Stimulated activated CD8-positive, alpha-beta memory T cell treated with anti-CD3 and anti-CD28 coated beads, Interleukin-4, amount 100 ng/mL, for 24 hours (primary cell): ENCODE measurements around the gene P4HA3.

Experiments
- DNase-seq: peaks from one replicate; pipeline ENCODE4 v3.0.0-alpha.2; 2020; ENCODE audit warnings: low read depth

P4HA3 gene

DNA sequence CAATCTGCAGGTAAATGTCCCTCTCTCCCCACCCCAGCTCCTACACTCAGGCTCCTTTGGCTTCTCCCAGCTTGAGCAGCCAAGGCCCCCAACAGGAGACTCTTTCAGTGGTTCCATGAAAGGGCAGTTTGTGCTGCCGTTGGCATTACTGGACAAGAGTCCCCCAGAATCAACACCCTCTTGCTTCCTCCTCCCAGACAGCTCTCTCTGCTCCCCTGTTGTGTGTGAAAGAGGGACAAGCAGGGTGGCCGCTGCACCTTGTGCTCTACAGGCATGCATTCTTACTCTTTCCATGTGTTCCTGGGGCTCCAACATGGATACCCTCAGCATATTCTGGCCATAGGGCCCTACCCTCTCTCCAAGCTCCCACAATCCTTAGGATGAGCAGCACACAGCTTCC, 48.7 kb downstream of the P4HA3 start:
- DNase-seq: no peak

DNA sequence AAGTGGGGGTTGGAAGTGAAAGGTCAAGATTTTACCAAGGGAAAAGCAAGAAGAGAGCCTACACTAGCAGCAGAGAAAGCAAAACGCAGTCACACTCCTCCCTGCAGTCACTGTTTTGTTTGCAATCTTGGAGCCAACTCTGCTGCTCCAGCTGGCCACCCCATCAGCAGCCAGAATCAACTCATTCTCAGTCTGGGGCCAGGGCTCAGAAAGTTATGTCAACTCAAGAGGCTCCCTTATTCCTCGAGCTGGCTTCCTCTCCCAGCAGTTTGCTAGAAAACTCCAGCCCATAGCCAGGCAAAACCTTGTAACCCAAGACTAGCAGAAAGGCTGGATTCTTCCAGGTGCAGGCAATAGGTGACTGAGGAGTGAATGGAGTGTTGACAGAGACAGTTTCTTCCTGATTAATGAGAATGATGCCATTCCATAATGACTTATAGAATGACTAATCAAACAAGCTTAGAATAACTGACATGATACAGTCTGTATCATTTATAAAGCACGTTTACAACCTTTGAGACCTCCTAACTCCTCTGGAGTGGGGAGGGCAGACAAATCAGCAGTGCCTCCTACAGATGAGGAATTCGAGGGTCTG, 53.4 kb downstream of the P4HA3 start:
- no peak for DNase-seq

DNA sequence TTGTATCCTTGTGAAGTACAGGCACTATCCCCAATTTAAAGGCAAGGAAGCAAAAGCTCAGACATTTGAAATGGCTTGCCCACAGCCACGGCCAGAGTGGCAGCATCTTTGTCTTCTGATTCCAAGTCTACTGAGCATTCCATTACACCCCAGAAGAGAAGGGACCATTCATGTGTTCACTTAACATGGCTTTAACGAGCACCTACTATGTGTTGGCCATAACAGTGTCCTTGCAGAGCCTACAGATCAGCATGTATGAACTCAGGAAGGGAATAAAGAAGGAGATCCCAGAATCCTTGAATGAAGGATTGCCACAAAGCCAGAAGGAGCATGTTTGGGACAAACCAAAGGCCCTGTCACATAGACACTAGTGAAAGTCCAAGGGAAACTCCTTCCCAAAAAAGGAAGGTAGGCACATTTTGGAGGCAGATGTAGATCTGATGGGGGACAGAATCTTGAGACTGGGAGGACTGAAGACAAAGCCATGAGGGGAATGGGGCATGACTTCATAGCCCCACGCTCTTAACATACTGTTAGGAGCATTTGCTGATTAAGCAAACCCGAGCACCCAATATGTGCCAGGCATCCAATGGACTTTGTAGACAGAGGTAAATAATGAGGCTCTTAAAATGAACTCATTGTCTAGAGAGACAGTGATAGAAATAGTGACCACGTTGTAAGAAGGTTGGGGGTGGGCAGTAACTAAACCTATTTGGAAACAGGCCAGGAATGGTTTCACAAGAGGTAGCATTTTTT, 54.9 kb downstream of the P4HA3 start:
- DNase-seq: no peak

DNA sequence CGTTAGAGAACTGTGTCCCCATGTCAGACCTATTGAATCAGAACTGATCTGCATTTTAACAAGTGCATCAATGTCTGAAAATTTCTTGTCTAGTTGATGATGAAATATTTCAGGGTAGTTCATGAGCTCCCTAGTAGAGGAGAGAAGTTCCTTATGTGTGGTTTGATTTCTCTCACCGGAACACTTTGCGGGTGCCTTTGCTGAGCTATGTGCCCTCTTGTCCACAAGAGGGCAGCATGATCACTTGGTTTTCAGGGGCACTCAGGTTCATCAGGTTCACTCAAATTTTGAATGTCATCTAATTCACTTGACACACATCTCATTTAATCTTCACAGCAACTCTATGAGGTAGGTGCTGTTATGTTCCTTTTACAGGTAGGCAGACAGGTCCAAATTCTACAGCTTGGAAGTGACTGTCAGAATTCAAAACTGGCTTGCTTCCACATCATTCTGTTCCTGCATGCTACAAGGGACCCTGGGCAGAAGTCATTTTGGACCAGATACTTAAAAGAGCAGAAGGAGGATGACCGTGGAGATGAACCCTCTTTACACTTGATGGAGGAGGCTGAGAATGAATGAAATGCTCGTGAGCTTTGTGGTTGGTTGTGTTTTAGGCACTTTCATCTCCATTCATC, 55.6 kb downstream of the P4HA3 start:
- DNase-seq: peak; percentile 7

DNA sequence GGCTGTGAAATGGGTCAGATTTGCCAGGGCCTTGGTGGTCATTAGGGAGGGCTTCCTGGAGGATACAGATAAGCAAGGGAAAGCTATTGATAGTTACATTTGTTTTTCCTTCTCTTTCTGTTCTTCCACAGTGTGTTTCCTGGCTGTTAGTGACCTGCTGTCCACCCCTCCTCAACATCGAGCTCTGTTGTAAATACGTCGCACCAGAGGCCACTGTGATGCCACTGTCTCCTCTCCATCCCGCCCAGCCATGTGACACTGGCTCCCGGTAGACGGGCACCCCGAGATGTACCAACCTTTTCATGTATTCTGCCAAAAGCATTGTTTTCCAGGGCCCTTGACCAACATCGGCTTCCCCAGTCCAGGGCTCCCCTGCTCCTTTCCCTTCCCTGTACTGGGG, 58.1 kb downstream of the P4HA3 start:
- DNase-seq: no peak

DNA sequence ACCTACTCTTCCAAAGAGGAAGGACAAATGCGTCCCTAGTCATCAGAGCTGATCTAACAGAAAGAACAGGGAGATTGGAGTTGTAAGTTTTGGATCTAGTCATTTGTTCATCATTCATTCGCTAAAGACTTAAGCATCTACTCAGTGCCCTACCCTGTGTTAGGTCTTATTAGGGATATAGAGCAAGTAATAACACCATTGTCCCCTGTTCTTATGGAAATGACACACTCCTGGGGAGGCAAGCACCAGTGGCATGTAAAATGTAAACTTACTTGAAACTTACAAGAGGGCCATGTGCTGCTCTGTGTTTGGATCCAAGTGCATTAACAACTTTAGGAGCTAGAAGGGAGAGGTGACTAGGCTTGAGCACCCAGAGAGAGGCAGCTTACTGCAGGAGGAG, 61.9 kb downstream of the P4HA3 start:
- DNase-seq: no peak

DNA sequence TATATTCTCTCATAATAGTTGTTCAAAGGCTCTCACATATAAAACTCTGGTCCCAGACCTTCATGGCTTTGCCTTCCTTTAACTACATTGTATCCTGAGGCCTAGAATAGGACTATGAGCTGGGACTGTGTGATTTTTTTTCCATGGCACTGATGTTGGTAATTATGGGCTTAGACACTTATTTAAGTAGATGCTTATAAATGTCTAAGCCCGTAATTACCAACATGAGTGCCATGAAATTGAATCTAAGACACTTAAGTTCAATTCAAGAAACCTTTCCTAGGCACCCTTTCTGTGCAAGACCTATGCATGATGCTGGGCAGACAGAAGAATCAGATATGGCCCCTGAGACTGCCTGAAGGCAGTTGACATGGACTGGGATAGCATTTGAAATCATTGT, 63.0 kb downstream of the P4HA3 start:
- DNase-seq: no peak

DNA sequence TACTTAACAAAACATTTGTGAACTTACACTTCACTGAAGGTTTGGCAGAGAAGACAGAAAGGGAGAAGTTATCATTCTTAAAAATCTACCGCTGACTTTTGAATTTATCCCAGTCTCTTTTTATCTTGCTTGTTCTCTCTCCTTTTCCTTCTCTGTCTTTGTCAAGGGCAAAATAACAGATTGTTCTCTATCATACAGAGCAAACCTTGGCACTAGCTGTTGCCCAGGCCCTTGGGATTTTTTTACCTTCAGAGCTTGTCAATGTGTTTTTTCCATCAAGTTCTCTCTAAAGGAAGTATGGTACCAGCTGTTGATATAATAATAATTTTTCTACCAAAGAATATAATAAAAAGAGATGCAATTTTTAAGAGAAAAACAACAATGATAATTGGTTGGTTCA, 73.2 kb downstream of the P4HA3 start:
- DNase-seq: no peak

DNA sequence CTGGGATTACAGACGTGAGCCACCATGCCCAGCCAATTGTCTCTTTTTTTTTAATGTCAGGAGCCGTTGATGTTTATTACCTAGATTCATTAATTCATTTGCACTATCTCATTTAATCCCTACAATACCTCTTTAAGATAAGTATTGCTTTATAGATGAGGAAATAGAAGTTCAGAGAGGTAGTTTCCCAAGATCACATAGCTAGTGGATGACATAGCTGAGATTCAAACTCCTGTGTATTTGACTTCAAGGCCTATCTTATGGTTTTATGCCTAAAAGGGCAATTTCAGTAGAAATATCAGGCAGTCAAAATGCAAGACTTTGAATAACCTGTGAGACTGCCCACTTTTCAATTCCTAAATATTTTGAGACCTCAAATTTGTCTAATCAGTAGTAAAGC, 73.9 kb downstream of the P4HA3 start:
- no peak for DNase-seq

DNA sequence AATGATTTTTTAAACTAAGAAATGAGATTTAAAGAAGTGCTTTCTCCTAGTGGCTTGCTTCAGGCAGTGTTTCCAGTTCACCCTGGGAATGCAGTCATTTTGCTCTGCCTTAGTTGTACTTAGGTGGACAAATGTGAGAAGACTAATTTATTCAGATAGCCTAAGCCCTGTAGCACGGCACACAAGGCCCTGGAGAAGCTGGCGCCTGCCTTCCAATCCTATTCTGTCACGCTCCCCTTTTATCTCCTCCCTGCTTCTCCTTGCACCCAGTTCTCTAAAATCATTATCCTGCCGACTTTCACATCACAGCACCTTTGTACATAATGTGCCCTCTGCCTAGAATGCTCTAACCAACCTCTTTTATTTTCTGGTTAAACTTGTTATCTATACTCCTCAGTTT, 76.3 kb downstream of the P4HA3 start:
- DNase-seq: no peak

DNA sequence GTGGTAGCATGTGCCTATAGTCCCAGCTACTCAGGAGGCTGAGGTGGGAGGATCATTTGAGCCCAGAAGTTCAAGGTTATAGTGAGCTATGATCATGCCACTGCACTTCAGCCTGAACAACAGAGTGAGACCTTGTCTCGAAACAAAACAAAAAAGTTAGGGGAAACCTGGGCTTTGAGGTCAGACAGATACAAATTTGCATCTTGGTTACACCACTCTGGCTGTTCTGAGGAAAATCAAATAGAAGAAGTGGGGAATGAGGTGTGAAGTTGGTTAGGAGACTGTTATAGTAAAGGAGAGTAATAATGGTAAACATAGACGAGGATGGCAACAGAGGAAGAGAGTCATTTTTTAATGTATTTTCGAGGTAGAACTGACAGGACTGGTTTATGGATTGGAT, 77.8 kb downstream of the P4HA3 start:
- no peak for DNase-seq

DNA sequence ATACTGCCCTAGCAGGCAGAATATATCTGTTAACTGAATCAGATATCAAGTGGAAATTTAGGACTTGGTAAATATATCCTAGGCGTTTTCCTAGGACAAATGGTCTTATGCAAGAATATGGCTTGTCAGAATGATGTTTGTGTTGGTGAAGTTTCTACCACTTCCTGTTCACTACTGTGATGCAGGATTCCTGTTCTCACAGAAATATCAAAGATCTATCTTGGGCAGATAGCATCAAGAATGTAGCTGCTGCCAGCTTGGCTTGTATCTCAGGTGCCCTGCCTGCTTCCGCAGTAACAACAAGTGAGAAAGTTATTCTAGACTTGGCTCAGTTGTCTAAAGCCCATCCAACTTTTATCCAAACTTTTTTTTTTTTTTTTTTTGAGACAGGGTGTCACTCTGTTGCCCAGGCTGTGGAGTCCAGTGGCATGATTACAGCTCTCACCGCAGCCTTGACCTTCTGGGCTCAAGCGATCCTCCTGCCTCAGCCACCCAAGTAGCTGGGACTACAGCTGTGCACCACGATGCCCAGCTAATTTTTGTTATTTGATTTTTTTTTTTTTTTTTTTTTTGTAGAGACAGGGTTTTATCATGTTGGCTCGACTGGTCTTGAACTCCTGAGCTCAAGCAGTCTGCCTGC, 79.0 kb downstream of the P4HA3 start:
- DNase-seq: no peak

DNA sequence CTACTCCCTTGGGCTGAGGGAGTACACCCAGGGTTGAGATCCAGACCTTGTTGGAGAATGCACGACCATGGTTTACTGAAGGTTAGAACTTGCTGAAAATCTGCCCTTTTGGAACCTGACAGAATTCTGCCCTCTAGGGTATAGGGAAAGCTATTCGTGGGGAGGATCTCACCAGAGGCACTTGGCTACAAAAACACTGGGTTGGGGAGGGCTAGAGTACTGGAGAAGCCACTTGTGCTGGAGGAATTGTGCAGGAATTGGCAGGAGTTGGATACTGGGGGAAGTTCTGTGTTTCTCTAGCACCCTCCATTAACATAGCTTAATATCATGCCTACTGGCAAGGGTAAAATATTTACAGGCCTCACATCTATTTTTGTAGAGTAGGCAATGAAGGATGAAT, 84.5 kb downstream of the P4HA3 start:
- DNase-seq: no peak

DNA sequence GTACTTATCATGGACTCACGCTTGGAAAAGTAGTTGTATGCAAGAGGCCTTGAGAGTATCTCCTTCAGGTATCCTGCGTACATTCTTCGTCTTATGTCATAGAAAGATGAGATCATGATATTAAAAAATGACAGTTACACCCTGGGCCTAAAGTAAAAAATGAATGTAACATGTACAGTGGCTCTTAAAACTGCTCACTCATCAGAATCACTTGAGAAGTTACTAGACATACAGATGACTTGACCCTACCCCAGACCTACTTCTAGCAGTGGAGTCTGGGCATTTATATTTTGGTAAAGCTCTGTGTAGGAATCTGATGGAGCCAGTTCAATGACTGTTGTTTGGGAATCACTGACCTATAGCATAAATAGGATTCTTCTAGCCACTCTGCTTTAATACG, 85.9 kb downstream of the P4HA3 start:
- DNase-seq: no peak

DNA sequence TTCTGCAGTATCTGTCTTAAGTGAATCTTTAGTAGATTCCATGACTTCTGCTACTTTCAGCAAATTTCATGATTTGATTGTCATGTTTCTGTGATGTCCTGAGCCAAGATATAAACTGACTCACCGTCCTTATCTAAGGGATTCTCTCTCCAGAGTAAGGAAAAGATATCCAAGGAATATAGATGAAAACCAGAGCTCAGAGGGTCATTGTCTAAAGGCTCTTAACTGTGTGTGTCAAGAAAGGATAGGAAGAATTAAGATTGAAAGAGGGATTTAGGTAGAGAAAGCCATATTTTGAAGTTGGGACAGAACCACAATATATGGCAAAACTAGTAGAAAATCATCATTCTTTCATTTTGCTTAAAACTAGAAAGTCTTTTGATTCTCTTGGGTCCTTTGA, 89.6 kb downstream of the P4HA3 start:
- no peak for DNase-seq

DNA sequence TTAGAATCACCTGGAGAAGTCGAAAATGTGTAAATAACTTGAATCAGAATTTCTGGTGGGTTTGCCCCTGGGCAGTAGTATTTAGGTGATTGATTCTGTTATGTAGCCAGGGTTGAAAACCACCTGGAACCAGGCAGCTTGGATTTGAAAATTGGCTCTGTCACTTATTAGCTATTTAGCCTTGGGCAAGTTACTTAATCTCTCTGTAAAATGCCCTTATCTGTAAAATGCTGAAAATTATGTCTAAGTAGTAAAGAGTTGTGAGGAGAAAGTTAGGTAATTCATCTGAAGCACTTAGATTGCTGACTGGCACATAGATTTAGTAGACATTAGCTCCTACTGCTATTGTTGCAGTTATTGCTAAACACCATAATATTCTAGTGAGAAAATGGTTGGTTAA, 91.1 kb downstream of the P4HA3 start:
- no peak for DNase-seq
